Osteoblast (primary cell): ENCODE results near the gene DGKE. TPM values are rescaled to one million over a fixed set of nuclear protein-coding genes. Genes with fewer than 3 reads are reported as not detected.

Experiments
- DNase-seq: peaks from one replicate; pipeline ENCODE4 v3.0.0; 2011; ENCODE audit warnings: low spot score, mixed read lengths; ENCODE audit not compliant: insufficient read length; ENCODE audit errors: missing footprints
- H2AFZ ChIP-seq: 2 replicates; pipeline ENCODE4 v1.6.0; 2011; ENCODE audit warnings: mild to moderate bottlenecking, low read length
- H3K27ac ChIP-seq: 2 replicates; pipeline ENCODE4 v1.5.1; 2011; ENCODE audit warnings: mild to moderate bottlenecking, low read depth, low read length, moderate library complexity
- H3K27me3 ChIP-seq: 2 replicates; pipeline ENCODE4 v1.6.0; 2012; ENCODE audit warnings: mild to moderate bottlenecking, control low read depth, inconsistent platforms, low read length, moderate library complexity; ENCODE audit not compliant: insufficient read depth
- H3K36me3 ChIP-seq: 2 replicates; pipeline ENCODE4 v1.5.1; 2011; ENCODE audit warnings: mild to moderate bottlenecking, low read length, control low read depth, moderate library complexity; ENCODE audit not compliant: insufficient read depth
- H3K4me1 ChIP-seq: 2 replicates; pipeline ENCODE4 v1.5.1; 2011; ENCODE audit warnings: mild to moderate bottlenecking, low read length, control low read depth, moderate library complexity; ENCODE audit not compliant: insufficient read depth
- H3K4me2 ChIP-seq: 2 replicates; pipeline ENCODE4 v1.6.0; 2011; ENCODE audit warnings: mild to moderate bottlenecking, low read length; ENCODE audit not compliant: insufficient read depth
- H3K4me3 ChIP-seq: fragments of 200-600 bp; sonication (generic); 3 replicates; pipeline ENCODE4 v1.5.1; 2012; ENCODE audit warnings: mild to moderate bottlenecking, low read length, inconsistent platforms; ENCODE audit not compliant: insufficient read depth
- H3K79me2 ChIP-seq: 2 replicates; pipeline ENCODE4 v1.6.0; 2012; ENCODE audit warnings: mild to moderate bottlenecking, low read length, control low read depth, inconsistent platforms; ENCODE audit not compliant: insufficient read depth
- H3K9me3 ChIP-seq: 2 replicates; pipeline ENCODE4 v1.5.1; 2011; ENCODE audit warnings: low read depth, low read length, control low read depth
- H4K20me1 ChIP-seq: 2 replicates; pipeline ENCODE4 v1.6.0; 2012; ENCODE audit warnings: mild to moderate bottlenecking, low read length, control low read depth; ENCODE audit not compliant: insufficient read depth
- CTCF ChIP-seq: IDR thresholded peaks from 2 replicates; pipeline ENCODE4 v1.5.1; 2011; ENCODE audit warnings: mild to moderate bottlenecking, low read depth, low read length, moderate library complexity; ENCODE audit errors: extremely low read depth
- total RNA-seq: library from RNA; depleted of rRNA; stranded (reverse); fragments of >200 nt; gene quantifications from 2 replicates; pipeline ENCODE4 v1.2.3, GENCODE V29; 2012

DGKE gene
- total RNA-seq, 1 donor, result 6.2 TPM

- no peaks in the 10 kb centered on the region for H4K20me1 ChIP-seq
- peaks cover 25% of the 10 kb centered on the region for H3K36me3 ChIP-seq
- no peak for TF ChIP-seq CTCF
- H3K4me1 ChIP-seq, result no peaks in the 10 kb centered on the region
- no peaks in the 10 kb centered on the region for H3K27me3 ChIP-seq
- no peaks in the 10 kb centered on the region for H3K79me2 ChIP-seq
- no peak overlapping the region for H3K27ac ChIP-seq
- no peak overlapping the region for H2AFZ ChIP-seq
- no peak for DNase-seq
- H3K4me2 ChIP-seq, result no peak overlapping the region
- H3K9me3 ChIP-seq, result no peaks in the 10 kb centered on the region
- H3K4me3 ChIP-seq, result no peak overlapping the region
Observed at GRCh38 chr17:56886288-56886731, 52.4 kb downstream of the DGKE start.

GRCh38 chr17:56887105-56887504 lies 53.2 kb downstream of the DGKE start:
- H3K27me3 ChIP-seq, result no peaks in the 10 kb centered on the region
- no peaks in the 10 kb centered on the region for H3K4me1 ChIP-seq
- peaks cover 33% of the 10 kb centered on the region for H3K36me3 ChIP-seq
- H3K9me3 ChIP-seq, result no peaks in the 10 kb centered on the region
- no peak overlapping the region for H2AFZ ChIP-seq
- no peak for DNase-seq
- H3K4me2 ChIP-seq, result no peak overlapping the region
- H3K79me2 ChIP-seq, result no peaks in the 10 kb centered on the region
- no peak for TF ChIP-seq CTCF
- peaks cover 2% of the 10 kb centered on the region for H4K20me1 ChIP-seq
- no peak overlapping the region for H3K4me3 ChIP-seq
- H3K27ac ChIP-seq, result no peak overlapping the region

- no peaks in the 10 kb centered on the region for H3K79me2 ChIP-seq
- H4K20me1 ChIP-seq, result peaks cover 2% of the 10 kb centered on the region
- no peak for DNase-seq
- peaks cover 36% of the 10 kb centered on the region for H3K36me3 ChIP-seq
- H3K27me3 ChIP-seq, result no peaks in the 10 kb centered on the region
- H3K9me3 ChIP-seq, result no peaks in the 10 kb centered on the region
- H3K4me3 ChIP-seq, result no peak overlapping the region
- H3K27ac ChIP-seq, result no peak overlapping the region
- H2AFZ ChIP-seq, result no peak overlapping the region
- TF ChIP-seq CTCF, result no peak
- no peaks in the 10 kb centered on the region for H3K4me1 ChIP-seq
- no peak overlapping the region for H3K4me2 ChIP-seq
Observed at GRCh38 chr17:56887552-56888467, 53.9 kb downstream of the DGKE start.

- H3K36me3 ChIP-seq, result peaks cover 56% of the 10 kb centered on the region
Observed at GRCh38 chr17:56890390-56890789, 56.4 kb downstream of the DGKE start.

More at GRCh38 chr17:56890390-56890789, 56.4 kb downstream of the DGKE start:
- H3K27me3 ChIP-seq, result no peaks in the 10 kb centered on the region
- H2AFZ ChIP-seq, result no peak overlapping the region
- H3K4me3 ChIP-seq, result no peak overlapping the region
- H3K4me1 ChIP-seq, result no peaks in the 10 kb centered on the region
- H3K27ac ChIP-seq, result no peak overlapping the region
- peaks cover 2% of the 10 kb centered on the region for H4K20me1 ChIP-seq
- TF ChIP-seq CTCF, result no peak
- no peak overlapping the region for H3K4me2 ChIP-seq
- DNase-seq, result no peak
- H3K9me3 ChIP-seq, result no peaks in the 10 kb centered on the region
- no peaks in the 10 kb centered on the region for H3K79me2 ChIP-seq
